ENCODE measurements around the gene GPR4.
A peak's percentile ranks its signal among the peaks of the same experiment; 100 is the strongest.

The GPR4 gene

GRCh38 chr19:45587873-45588272 is 14.1 kb downstream of the GPR4 start:
- DNase-seq: no peak

DNA sequence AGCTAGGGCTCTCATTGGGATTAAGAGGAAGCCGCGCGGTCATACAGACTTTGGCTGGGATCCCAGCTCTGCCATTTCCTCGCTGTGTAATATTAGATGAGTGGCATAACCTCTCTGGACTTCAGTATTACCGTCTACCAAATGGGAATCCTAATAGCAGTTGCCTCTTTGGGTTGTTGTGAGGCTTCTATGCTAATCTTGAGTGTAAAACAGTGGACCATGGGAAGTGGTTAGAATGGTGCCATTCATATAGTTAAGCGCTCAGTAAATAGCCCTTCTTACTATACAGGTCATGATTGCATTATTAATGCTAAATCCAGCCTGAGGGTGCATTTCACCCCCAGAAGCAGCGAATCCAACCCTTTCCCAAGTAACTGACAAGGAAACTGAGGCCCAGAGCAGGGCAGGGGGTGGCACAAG is 16.8 kb downstream of the GPR4 start:
- no peak for DNase-seq

DNA sequence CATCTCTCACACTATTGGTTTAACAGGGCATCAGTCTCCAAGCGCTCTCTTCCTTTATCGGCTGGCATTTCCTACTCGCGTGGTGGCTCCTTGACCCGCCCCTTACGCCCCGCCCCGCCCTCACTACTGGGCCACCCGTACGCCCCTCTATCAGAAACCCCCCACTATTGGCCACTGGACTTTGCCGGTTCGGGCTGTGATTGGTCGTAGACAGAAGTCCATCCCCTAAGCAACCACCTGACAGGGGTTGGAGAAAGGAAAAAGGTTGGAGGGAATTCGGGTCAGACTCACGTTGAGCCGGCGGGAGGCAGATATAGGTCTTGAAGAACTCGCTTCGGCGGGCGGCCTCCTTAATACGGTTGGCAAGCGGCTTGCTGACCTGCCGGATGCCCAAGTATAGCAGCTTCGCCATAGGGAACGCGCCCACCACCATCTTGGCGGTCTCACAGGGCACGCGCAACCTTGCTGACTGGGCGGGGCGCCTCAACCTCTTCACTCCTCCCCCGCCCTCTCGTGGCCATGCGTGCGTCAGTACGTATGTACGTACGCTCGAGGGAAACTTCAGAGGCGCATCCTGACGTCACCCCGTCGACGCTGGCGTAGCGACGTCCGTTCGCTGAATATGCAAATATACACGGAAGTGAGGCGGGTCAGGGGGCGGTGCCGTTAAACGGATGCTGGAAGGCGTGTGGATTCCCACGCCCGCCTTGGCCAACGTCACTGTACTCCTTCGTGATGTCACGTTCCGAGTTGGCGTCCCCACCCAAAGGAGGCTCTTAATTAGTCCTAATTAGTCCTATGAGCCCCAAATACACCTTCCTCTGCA is 17.5 kb downstream of the GPR4 start, which contains the start of gene OPA3:
Gene OPA3 (minus strand): TSS at position 471 of the 826 bp plus-strand sequence. CDS start 38 bp downstream, at position 433.
- peak; percentile 100 for DNase-seq

DNA sequence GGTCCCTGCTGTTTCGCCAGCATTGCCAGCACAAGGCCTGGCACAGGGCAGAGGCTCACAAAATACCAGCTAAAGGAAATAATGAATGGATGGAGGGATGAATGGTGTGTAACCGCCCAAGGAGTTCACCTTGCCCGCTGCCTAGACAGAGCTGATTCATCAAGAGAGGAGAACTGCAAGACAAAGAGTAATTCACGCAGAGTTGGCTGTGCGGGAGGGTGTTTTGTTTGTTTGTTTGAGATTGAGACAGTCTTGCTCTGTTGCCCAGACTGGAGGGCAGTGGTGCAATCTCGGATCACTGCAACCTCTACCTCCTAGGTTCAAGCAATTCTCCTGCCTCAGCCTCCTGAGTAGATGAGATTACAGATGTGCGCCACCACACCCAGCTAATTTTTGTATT is 20.4 kb downstream of the GPR4 start:
- DNase-seq: no peak

DNA sequence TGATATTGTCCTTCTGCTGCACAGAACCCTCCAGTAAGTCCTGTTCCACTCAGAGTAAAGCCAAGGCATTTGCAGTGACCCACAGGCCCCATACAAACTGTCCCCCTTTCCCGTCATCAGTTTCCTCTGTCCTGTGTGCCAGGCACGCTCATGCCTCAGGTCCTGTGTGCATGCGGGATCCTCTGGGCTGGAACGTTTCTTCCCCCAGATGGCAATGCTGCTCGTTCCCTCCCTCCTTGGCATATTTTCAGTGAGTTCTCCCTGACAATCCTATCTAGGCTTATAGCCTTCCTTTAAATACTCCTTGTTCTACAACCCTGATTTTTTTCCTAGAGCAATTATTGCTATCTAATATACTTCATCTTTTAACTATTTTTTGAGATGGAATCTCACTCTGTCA is 23.2 kb downstream of the GPR4 start:
- no peak for DNase-seq

DNA sequence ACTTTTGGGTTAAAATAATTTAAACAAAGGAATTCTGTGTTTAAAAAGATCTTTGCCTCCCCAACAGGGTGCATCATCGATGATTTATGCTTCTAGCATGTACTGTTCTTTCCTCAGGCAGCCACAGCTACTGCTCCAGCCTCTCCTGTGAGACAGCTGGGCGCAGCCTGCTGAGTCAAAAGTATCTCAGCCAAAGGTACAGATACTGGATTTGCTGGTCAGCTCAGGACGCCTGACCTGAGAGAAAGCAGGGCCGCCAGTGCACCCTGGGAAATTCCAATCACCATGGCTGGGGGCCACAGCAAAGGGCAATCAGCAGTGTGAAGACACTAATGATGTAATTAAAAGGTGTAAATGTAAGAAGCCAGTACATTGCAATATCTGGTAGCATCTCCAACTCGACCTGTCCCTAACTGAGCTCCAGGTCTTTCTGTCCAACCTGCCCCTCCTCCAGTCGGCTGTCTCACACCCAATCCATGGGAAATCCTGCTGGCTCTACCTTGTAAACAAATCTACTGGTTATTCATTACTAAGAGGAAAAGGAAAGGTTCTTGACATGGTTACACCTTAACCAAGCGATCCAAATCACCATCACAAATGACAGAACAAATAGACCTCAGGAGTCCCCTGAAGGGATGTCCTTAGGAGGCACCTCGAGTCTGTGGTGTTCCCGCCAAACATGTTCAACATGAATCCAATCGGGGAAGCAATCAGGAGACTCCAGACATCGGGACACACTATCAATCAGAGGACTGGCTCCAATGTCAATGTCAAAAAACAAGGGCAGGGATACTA is 24.7 kb downstream of the GPR4 start:
- DNase-seq: no peak

GRCh38 chr19:45576682-45577081 is 25.3 kb downstream of the GPR4 start:
- no peak for DNase-seq

DNA sequence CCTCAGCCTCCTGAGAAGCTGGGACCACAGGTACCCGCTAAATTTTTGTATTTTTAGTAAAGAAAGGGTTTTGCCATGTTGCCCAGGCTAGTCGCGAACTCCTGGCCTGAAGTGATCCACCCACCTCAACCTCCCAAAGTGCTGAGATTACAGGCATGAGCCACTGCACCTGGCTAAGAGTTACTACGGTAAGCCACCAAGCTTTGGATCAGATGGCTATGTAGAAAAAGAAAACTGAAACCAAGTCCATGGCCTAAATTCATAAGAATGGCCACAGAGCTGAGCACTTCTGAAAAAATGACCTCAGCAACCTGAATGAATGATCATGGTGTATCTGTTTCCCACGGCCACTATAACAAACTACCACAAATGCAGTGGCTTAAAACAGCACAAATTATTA is 26.8 kb downstream of the GPR4 start:
- DNase-seq: no peak

DNA sequence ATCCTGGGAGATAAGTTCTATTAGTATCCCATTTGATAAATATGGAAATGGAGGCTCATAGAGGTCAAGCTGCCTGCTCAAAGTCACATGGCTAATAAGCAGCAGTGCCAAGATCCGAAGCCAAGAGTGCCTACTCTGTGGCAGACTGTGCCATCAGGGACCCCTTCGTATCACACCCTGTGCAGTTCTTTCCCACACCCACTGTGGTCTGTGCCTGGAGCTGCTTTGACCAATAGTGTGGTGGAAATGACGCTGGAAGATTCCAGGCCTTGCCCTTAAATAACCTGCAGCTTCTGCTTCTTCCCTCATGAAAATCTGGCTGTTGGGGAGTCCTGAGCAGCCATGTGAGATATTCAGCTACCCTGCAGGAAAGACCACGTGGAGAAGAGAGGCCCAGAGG is 27.5 kb downstream of the GPR4 start:
- no peak for DNase-seq

GRCh38 chr19:45571457-45572220 is 30.4 kb downstream of the GPR4 start:
- DNase-seq: no peak

DNA sequence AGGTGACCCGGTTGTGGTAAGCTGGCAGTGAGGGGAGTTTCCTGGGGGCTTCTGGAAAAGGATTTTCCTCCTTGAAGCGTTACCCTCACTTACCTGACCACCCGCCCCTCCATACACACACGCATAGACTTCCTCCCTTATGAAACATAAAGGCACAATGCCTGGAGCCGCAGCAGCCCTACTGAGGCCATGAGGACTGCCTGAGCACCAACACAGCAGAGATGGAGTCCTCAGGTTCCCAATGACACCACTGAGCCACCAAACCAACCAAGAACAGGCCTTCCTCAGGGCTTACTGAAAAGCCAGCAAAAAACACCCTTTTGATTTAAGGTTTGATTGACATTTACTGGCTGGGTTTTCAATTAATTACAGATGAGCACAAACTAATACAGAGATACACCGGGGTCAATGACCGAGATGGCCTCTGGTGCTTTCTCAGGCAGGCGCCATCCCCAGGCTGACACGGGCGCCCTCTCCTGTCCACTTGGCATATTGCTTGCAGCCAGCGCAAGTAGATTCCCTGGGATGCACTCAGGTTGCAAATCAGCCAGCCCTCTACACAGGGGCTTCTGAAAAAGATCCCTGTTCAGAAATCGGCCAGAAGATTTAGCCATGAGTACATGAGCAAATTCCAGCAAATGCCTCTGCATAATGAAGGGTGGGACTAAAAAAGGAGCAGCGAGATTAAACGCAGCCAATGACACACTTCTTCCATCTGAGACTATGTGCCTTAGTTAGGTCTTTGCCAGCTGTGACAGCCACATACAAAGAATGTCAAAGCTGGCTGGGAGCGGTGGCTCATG is 32.2 kb downstream of the GPR4 start:
- peak; percentile 50 for DNase-seq

- DNase-seq: peak; percentile 91
Measured at GRCh38 chr19:45568732-45569131, 33.3 kb downstream of the GPR4 start.

DNA sequence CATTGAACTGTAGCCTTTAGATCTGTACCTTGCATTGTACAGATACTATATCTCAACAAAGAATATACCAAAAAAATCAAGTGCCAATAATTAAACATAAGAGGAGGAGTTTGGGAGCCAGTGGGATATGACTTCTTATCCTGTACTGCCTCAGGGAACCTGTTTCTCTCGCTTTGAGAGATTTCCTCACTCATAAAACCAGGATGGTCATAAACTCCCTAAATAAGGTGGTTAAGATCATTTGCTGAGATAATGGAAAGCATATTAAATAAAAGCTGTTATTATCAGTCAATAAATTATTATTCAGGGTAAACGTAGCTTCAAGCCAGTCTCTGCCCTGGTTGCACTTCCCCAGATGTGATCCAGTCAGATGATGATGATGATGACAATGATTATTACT is 34.4 kb downstream of the GPR4 start:
- no peak for DNase-seq

DNA sequence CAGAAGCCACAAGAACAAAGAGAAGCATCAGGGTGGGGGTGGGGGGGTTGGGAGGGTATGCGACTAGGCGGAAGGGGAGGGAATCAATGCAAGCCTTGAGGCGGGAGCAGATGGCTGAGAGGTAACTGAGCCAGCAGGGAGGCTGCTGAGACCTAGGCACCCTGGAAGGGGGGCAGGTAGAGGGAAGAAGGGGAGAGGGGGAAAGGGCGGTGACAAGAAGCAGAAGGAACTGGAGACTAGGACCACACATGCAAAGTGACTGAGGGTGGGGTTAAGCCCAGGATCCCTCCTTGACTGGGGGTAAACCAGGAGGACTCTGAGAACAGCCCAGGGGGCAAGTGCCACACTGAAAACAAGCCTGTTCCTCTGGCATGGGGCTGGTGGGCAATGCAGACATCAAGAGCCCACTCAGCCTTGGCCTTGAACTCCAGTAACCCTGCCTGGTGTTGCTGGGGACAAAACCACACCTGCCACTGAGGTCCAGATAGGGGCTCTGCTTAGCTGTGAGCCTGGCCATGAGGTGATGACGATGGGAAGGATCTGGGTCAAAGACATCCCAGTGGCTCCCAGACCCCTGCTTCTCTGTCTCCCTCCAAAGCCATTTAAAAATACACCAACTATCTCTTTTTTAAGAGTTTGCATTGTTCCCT is 37.8 kb downstream of the GPR4 start:
- DNase-seq: peak; percentile 94

DNA sequence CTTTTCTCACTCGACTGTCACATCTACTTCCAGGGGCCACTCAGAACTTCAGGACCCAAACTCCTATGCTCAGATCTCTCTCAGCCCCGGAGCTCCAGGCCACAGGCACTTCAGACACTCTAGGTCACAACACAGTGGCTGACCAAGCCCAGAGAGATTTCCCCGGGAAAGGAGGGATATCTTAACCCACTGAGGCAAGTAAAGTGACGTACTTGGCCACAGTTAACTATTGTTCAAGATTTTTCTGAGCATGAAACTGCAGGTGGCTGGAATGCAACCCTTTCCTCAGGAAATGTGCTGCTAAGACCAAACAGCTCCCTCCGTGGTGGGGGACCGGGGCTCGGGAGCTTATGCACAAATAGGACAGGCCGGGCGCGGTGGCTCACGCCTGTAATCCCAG is 41.3 kb downstream of the GPR4 start:
- no peak for DNase-seq

DNA sequence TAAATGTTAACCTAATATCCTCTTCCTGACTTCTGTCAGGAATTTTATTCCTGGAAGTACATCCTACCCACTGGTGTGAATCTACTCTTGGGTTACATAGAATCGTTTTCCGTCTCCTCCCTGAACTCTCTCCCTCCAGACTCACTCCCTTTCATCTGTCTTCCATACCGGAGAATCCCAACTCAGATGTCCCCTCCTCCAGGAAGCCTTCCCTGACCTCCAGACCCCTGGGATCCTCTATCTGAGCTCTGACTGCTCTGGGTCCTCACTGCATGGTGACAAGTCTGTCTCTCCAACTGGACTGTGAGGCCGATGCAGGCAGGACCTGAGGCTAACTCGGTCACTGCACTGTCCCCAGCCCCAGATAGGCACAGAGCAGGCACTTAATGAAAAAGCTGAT is 42.0 kb downstream of the GPR4 start:
- no peak for DNase-seq

DNA sequence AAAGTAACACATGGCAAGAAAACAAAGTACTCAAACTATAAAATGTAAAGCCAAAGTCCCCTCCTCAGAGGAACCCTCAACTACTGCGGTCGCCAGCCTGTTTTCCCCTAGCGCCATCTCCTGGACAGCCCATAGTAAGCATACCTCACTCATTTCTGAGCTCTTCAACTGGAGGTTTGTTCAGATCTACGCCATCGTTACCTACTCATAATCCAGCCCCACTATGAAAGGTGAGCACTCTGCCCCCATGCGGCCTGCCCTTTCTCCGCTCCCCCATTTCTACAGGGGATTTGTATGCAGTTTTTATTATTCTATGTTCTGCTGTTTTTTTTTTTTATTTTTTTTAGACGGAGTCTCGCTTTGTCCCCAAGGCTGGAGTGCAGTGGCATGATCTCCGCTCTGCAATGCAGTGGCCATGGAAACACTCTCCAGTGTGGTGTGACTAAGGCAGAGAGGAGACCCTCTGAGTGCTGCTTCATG is 43.6 kb downstream of the GPR4 start:
- peak; percentile 71 for DNase-seq

DNA sequence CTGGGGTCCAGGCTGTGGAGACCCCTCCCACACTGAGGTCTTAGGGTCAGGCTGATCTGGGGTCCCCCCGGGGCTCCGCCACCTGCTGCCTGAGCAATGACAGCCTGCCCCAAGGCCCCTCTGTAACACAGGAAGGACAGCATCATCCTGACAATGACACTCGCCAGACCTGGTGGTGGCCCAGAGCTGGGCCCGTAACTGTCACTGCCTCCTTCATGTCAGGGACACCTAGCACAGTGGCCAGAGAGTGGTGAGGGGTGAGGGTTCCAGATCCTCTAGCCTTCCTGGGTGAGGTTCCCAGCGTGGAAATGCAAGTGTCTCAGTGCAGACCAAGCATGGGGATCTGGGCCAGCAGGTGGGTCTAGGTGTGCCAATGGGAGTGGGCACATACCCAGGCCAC is 45.2 kb downstream of the GPR4 start:
- no peak for DNase-seq

DNA sequence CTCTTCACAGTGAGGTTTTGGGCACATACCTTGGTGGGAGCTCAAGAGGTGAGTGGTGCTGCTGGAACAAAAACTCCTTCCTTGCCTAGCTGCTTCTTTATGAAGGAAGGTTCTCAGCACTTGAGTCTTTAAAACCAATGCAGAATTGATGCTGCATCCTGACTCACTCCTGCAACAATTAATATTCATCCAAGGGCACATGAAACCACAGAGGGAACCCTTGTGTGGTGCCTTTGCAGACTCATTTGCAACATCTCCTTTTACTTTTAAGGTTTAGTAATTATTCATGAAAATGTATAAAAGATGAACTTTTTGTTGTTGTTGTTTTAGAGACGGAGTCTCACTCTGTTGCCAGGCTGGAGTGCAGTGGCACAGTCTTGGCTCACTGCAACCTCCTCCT is 47.5 kb downstream of the GPR4 start:
- DNase-seq: no peak

DNA sequence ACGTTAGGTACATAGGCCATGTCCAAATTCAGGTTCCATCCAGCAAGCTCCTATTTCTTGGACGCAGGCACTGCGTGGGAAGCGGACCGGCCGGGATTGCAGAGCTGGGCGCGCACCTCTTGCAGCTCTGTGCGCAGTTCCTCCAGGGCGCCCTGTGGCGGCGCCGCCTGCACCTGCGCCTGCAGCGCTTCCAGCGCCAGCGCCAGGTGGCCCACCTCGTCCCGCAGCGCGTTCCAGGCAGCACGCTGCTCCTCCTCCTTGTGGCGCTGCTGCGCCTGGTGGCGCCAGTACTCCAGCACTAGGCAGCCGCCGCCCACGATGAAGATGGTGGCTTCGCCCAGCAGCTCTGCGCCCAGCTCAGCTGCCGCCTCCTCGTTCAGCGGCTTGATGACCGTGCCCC is 48.5 kb downstream of the GPR4 start:
- no peak for DNase-seq

GRCh38 chr19:45547965-45548609 is 53.9 kb downstream of the GPR4 start:
- peak; percentile 86 for DNase-seq
